Stimulated activated CD4-positive, alpha-beta T cell treated with anti-CD3 and anti-CD28 coated beads, Interleukin-1b, Interleukin-23, amount 100 ng/mL, for 48 hours (primary cell): ENCODE data around the gene ZNF821.
"Not testable (repeated sequence)": the region's sequence is repeated elsewhere in the genome, so short reads cannot be mapped to it uniquely, and the experiment has no call there.

ENCODE experiments used
- DNase-seq: peaks from one replicate; pipeline ENCODE4 v3.0.0-alpha.2; 2020

The ZNF821 gene, protein sequence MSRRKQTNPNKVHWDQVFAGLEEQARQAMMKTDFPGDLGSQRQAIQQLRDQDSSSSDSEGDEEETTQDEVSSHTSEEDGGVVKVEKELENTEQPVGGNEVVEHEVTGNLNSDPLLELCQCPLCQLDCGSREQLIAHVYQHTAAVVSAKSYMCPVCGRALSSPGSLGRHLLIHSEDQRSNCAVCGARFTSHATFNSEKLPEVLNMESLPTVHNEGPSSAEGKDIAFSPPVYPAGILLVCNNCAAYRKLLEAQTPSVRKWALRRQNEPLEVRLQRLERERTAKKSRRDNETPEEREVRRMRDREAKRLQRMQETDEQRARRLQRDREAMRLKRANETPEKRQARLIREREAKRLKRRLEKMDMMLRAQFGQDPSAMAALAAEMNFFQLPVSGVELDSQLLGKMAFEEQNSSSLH

DNA sequence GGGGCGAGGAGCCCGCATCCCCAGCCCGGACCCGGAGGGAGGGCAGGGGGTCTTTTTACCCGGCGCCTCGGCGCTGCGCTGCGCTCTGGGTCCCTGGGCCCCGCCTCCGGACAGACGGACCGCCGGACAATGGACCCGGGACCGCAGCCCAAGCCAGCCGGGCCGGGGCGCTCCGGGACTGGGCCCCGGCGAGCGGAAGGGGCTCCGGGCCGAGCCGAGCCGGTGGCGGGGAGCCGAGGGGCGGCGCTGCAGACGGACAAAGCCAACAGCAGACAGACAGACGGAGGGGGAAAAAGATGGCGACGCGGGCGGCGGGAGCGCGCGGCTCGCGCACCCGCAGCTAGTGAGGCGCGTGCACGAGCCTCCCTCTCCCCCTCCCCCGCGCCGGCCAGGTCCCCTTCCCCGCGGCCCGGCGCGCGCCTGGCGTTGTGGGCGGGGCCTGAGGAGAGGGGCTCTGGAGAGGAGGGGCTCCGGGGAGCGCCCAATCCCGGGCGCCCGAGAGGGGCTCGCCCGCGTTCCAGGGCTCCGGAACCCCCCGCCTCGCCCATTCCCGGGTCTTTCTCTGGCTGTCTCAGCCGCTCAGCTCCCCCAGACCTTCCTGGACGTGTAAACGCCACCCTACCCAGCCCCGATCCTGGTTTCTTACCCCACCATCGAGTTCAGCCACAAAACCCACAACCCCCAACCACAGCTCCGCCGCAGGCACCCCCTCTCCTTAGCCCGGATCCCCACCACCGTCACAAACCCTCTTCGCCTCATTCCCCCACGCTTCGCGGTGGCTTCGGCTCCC, at the start of gene ZNF821:
Gene ZNF821 (minus strand): TSS at position 334 of the 790 bp plus-strand sequence. CDS start 4,236 bp downstream, outside the sequence.
- peak; percentile 72 for DNase-seq

DNA sequence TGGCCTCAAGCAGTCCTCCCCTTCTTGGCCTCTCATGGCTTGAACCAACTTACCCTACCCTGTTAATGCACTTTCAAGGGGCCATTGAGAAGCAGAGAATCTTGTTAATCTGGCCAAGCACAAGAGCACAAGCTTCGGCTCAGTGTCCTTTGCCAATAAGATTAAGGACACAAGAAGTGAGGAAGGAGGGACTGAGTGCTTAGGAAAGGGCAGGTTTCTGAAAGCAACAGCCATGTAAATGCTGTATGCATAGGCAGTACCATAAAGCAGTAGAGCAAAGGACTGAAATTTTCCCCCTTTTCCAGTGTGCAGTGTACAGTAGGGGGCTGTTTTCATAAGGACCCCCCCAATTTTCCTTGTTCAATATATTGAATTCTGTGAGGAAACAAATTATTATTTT, 49.0 kb upstream of the ZNF821 start:
- DNase-seq = no peak

GRCh38 chr16:71931599-71931998, 47.6 kb upstream of the ZNF821 start:
- DNase-seq = no peak

GRCh38 chr16:71931001-71931400, 47.0 kb upstream of the ZNF821 start:
- DNase-seq = no peak

GRCh38 chr16:71930013-71930563, 46.1 kb upstream of the ZNF821 start:
- no peak for DNase-seq

DNA sequence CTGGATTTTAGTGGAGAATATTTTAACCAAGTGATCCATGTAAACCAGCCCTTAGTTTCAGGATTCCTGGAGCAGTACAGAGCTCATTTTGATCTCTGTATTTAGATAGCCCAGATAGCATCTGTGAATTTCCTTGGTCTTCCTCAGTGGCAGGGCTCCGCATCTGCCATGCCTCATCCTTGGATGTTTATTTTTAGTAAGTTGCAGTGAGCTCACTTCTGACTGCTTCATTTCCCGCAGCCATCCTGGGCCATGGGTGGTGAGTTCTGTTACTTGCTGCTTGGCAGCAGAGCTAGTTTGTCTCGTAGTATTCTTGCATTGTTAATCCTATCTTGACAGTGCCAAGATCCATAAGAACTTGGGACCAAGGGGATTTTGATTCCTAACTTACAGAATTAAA, 45.1 kb upstream of the ZNF821 start:
- no peak for DNase-seq

- DNase-seq = no peak
These were observed 43.8 kb upstream of the ZNF821 start for GRCh38 chr16:71927787-71928186.

GRCh38 chr16:71927383-71927782, 43.4 kb upstream of the ZNF821 start:
- DNase-seq = peak; percentile 17

DNA sequence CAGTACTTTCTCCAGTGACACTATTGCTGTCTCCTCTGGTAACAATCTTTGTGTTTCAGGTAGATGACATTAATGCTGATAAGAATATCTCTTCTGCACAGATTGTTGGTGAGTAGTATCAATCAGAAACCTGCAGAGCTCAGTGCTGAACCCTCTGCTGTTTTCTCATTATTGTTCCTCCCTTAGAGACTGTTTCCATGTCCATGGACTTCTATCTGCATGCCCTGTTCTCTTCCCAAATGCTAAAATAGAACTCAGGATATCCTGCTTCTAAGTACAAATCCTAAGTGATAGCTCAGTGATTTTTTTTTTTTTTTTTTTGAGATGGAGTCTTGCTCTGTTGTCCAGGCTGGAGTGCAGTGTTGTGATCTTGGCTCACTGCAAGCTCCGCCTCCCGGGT, 40.7 kb upstream of the ZNF821 start:
- no peak for DNase-seq

DNA sequence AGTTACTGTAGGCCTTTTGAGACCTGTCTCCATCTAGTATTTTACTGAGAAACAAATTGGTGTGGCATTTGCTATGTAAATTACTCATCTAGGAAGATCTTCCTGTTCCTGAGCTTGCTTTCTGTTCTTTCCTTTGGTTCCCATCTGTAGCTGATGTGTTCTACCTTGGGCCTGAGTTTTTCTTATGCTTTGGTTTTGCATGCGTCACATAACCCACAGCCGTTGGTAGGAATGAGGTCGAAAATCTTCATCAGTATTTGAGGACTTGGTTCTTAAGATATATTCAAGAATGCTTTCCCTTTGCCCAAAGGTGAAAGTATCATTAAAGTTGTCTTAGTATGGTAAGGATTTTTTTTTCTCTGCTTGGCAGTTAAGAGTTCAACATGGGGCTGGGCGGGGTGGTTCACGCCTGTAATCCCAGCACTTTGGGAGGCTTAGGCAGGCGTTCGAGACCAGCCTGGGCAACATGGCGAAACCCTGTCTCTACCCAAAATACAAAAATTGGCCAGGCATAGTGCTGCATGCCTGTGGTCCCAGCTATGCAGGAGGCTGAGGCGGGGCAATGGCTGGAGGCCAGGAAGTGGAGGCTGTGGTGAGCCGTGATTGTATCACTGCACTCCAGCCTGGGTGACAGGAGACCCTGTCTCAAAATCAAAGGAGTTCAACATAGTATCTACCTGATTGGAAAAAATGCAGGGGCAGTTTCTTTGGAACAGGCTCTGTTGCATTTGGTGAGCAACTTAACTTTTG, 40.1 kb upstream of the ZNF821 start:
- DNase-seq = no peak

- DNase-seq = no peak
These were observed 36.7 kb upstream of the ZNF821 start for GRCh38 chr16:71920658-71921057.

- DNase-seq = no peak
These were observed 35.1 kb upstream of the ZNF821 start for GRCh38 chr16:71919035-71919434.

DNA sequence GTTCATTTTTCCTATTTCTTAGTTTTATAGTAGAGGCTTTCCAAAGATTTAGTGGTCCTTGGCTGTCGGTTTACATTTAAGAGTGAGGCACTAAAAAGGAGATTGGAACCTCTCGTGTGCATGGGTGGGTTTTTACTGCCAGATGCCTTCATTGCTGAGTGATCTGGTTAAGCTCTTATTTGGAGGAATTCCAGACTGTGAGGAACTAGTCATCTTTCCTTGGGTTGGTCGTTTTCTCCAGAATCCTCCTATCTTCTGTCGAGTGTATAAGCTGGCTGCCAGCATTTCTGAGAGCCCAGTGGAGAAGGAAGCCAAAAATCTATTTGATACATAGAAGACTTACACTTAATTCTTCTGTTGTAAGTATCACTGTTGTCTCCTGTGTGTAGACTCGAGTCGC, 33.9 kb upstream of the ZNF821 start:
- no peak for DNase-seq

DNA sequence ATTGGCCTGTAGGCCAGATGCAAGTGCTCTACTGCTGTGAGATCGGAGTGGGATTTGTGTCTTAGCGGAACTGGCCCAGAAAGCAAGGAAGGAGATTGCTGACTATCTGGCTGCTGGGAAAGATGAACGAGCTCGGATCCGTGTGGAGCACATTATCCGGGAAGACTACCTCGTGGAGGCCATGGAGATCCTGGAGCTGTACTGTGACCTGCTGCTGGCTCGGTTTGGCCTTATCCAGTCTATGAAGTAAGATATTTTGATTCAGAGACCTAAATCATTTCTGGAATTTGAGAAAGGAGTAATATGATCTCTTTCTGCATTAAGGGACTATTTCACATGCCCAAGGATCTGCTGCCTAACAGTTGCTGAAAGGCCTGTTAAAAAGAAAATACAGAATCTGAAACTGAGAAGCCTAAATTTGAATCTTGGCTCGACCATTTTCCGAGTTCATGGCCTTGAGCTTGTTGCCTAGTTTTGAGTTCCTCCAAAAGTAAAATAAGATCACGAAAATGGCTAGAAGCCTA, 32.5 kb upstream of the ZNF821 start:
- DNase-seq = no peak

DNA sequence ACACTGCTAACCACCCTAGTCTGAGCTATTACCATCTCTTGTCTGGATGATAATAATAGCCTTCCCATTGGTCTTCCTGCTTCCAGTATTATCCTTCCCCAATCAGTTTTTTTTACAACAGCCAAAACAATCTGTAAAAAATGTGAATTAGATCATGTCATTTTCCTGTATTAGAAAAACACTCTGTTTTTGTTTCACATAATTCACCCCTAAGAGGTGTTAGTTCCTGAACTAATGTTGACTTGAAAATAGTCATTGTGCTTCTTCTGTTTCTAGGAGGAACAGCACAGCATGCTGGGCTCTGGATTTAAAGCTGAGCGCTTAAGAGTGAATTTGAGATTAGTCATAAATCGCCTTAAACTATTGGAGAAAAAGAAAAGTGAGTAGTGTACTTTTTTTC, 31.4 kb upstream of the ZNF821 start:
- DNase-seq = no peak

DNA sequence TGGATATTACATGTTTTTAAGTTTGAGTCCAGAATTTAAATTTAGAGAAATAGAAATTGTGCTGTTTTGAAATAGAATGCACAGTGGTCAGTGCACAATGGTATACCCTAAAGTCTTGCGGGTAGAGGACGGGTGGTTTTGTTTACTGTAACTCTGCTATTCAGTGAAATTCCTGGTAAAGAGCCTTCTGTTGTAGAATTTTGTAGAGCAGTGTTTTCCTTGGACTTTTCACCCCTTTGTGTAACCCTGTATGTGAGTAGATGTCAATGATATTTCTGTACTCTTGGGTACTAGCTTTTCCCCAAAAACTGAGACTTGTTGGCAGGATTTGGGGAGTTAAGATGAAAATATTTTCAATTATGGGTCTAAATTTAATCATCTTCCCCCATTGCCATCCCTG, 30.8 kb upstream of the ZNF821 start:
- DNase-seq = no peak

DNA sequence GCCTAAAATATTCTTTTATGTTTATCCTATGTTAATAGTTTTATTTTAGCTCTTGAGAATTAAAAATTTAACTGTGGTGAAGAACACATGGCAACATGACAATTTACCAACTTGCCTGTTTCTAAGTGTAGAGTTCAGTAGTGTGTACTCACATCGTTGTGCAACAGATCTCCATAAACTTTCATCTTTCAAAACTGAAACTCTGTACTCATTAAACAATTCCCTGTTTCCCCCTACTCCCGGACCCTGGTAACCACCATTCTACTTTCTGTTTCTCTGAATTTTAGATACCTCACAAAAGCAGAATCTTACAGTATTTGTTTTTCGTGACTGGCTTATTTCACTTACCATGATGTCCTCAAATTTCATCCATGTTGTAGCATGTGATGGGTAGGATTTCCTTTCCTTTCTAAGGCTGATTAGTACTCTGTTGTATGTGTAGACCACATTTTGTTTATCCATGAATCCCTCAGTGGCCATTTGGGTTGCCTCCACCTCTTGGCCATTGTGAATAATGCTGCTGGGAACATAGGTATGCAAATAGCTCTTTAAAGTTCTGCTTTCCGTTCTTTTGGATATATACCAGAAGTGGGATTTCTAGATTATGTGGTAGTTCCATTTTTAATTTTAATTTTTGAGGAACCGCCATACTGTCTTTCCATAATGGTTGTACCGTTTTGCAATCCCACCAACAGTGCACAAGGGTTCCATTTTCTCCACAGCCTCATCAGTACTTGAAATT, 28.7 kb upstream of the ZNF821 start:
- no peak for DNase-seq

DNA sequence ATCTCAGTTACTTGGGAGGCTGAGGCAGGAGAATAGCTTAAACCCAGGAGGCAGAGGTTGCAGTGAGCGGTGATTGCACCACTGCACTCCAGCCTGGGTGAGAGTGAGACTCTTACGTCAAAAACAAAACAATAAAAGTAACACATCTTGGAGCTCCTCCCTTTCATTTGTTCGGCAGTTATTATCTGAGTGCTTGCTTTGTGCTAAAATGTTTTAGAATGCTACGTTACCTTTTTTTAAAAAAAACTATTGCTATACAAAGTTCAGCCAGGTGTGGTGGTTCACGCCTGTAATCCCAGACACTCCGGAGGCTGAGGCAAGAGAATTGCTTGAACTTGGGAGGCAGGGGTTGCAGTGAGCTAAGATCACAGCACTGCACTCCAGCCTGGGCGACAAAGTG, 27.1 kb upstream of the ZNF821 start:
- DNase-seq = no peak

DNA sequence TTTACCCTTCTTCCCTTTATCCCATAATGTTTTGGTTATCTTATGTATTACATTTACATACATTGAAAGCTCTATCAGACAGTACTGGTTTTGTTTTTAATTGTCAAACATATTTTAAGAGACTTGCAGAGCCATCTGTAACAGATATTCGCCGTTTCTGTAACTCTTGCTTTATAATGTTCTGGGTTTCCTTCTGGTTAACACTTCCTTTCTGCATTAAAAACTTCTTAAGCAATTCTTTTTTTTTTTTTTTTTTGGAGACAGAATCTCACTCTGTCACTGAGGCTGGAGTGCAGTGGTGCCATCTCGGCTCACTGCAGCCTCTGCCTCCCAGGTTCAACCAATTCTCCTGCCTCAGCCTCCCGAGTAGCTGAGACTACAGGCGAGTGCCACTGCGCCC, 21.8 kb upstream of the ZNF821 start:
- DNase-seq = not testable (repeated sequence)

DNA sequence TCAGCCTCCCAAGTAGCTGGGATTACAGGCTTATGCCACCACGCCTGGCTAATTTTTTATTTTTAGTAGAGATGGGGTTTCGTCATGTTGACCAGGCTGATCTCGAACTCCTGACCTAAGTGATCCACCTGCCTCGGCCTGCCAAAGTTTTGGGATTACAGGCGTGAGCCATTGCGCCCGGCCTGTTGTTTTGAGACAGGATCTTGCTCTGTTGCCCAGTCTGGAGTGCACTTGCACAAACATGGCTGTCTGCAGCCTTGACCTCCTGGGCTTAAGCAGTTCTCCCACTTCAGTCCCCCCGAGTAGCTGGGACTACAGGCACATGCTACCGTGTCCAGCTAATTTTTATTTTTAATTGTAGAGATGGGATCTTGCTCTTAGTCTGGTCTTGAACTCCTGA, 20.3 kb upstream of the ZNF821 start:
- DNase-seq = no peak

DNA sequence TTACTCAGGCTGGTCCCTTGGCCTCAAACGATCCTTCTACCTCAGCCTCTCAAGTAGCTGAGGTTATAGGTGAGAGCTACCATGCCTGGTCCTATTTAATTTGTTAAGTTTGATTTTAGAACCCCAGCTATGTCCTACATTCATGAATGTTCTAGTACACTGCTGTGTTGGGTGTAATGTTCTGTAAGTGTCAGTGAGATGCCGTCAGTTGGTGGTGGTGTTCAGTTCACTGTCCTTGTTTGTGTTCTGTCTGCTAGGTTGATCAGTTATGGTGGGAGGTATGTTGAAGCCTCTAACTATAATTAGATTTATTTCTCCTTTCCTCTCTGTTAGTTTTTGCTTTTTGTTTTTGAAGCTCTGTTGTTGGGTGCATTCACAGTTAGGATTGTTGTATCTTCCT, 19.6 kb upstream of the ZNF821 start:
- DNase-seq = no peak
